ENCODE results near the gene COPG2. TPM values are rescaled to one million over a fixed set of nuclear protein-coding genes. Genes with fewer than 3 reads are reported as not detected.

Gene COPG2
- total RNA-seq, 1 experiment from 2014 or later, result 26.0 TPM

GRCh38 chr7:130672146-130672545 is 3.6 kb upstream of the COPG2 start:
- Histone ChIP-seq H3K36me3 (ENCODE audit: control insufficient read depth, insufficient read depth, low read length) (no peaks in the 10 kb centered on the region; the same call in 1 of the 2 replicates), H3K9me3 (ENCODE audit: control insufficient read depth, insufficient read depth, low read depth, low read length) (no peaks in the 10 kb centered on the region), H3K4me1 (ENCODE audit: control insufficient read depth, insufficient read depth, low read length) (no peaks in the 10 kb centered on the region), H3K27me3 (ENCODE audit: control insufficient read depth, insufficient read depth, low read length) (no peaks in the 10 kb centered on the region), H3K27ac (ENCODE audit: low read length) (no peak overlapping the region), H3K4me3 (ENCODE audit: low read depth in 2 of 2, low read length in 2 of 2) (no peak overlapping the region)
- DNase-seq (ENCODE audit: low read depth, low spot score) (no peak), ATAC-seq (no peak)
- no TSS peak for BruUV-seq (replicated peaks)
- POLR2A ChIA-PET, result no interaction called here
- in situ Hi-C loops (cut with HindIII; ENCODE audit: low pct_unique_long_range_greater_than_20kb, low sequenced_read_pairs) (no loop called here), intact Hi-C loops (cut with micrococcal nuclease; ENCODE audit: unreplicated experiment) (no loop called here)
- CTCF ChIA-PET, result no interaction called here
- TF ChIP-seq CTCF (IDR thresholded peaks at IDR 0.05), result no peak
- TF ChIP-seq SIN3A (IDR thresholded peaks at IDR 0.05; ENCODE audit: borderline replicate concordance, insufficient read depth, low read depth, low read length), result no peak
- TF ChIP-seq TCF7L2 (IDR thresholded peaks at IDR 0.05; ENCODE audit: low read depth, low read length), result no peak
- TF ChIP-seq REST (IDR thresholded peaks at IDR 0.05; ENCODE audit: insufficient read depth in 1 of 2, low read depth in 2 of 2, low read length in 1 of 2), result no peak
- no peak for TF ChIP-seq POLR2AphosphoS5 (IDR thresholded peaks at IDR 0.05; ENCODE audit: low read depth, low read length)

- no peak for TF ChIP-seq TCF7L2 (IDR thresholded peaks at IDR 0.05; ENCODE audit: low read depth, low read length)
- TF ChIP-seq POLR2AphosphoS5 (IDR thresholded peaks at IDR 0.05; ENCODE audit: low read depth, low read length), result no peak
- TF ChIP-seq REST (IDR thresholded peaks at IDR 0.05; ENCODE audit: insufficient read depth in 1 of 2, low read depth in 2 of 2, low read length in 1 of 2), result no peak
- no peak for TF ChIP-seq CTCF (IDR thresholded peaks at IDR 0.05)
- TF ChIP-seq SIN3A (IDR thresholded peaks at IDR 0.05; ENCODE audit: borderline replicate concordance, insufficient read depth, low read depth, low read length), result no peak
- Histone ChIP-seq H3K27ac (ENCODE audit: low read length) (peak overlapping the region; percentile 89), H3K36me3 (ENCODE audit: control insufficient read depth, insufficient read depth, low read length) (peaks cover 7% of the 10 kb centered on the region), H3K9me3 (ENCODE audit: control insufficient read depth, insufficient read depth, low read depth, low read length) (no peaks in the 10 kb centered on the region), H3K4me1 (ENCODE audit: control insufficient read depth, insufficient read depth, low read length) (no peaks in the 10 kb centered on the region), H3K27me3 (ENCODE audit: control insufficient read depth, insufficient read depth, low read length) (no peaks in the 10 kb centered on the region), H3K4me3 (ENCODE audit: low read depth in 2 of 2, low read length in 2 of 2) (peak overlapping the region; percentile 82 to 86)
- DNase-seq (ENCODE audit: low read depth, low spot score) (no peak), ATAC-seq (no peak; the same call in 1 of the 2 replicates)
- ChIA-PET CTCF (no interaction called here), POLR2A (no interaction called here)
- in situ Hi-C loops (cut with HindIII; ENCODE audit: low pct_unique_long_range_greater_than_20kb, low sequenced_read_pairs) (no loop called here), intact Hi-C loops (cut with micrococcal nuclease; ENCODE audit: unreplicated experiment) (no loop called here)
- TSS peak; percentile 91 for BruUV-seq (replicated peaks)
Measured at GRCh38 chr7:130669085-130669700, 645 bp upstream of the COPG2 start.

All from Panc1 (cell line).